IMR-90 (cell line): ENCODE data around the gene DMD. TPM values are rescaled to one million over a fixed set of nuclear protein-coding genes. Genes with fewer than 3 reads are reported as not detected.

Source experiments
- ATAC-seq: fragments of 200-7000 bp; cut with Tn5 transposase; 2 replicates; pipeline ENCODE4 v1.9.1; 2020; ENCODE audit warnings: low read depth, mild to moderate bottlenecking, moderate library complexity
- BruUV-seq: library from RNA; stranded (reverse); fragments of 400-500 nt; replicated peaks from 2 replicates; lab custom pipeline; 2021; lab: Mats Ljungman, UMichigan
- CTCF ChIA-PET: fragments of 300-600 bp; formaldehyde crosslinking; extraction: SDS; loops from one replicate; lab custom pipeline; 2021; ENCODE audit warnings: antibody characterized with exemption; lab: Yijun Ruan, JAX
- POLR2A ChIA-PET: fragments of 300-600 bp; sonication (Branson Sonifier 250); formaldehyde crosslinking; loops from one replicate; lab custom pipeline; 2022; ENCODE audit warnings: antibody characterized with exemption; ENCODE audit not compliant: unreplicated experiment; lab: Charles Lee
- DNase-seq: peaks from one replicate; pipeline ENCODE4 v3.0.0; 2013
- H2AFZ ChIP-seq: replicated peaks from 2 replicates; pipeline ENCODE3; 2013; ENCODE audit warnings: low read length, mild to moderate bottlenecking; ENCODE audit not compliant: poor library complexity
- H2AK5ac ChIP-seq: 2 replicates; pipeline ENCODE4 v1.6.1; 2013; ENCODE audit warnings: low read depth, low read length, inconsistent platforms
- H2AK9ac ChIP-seq: replicated peaks from 2 replicates; pipeline ENCODE3; 2013; ENCODE audit warnings: mild to moderate bottlenecking, low read depth, low read length, moderate library complexity; ENCODE audit not compliant: poor library complexity
- H2BK120ac ChIP-seq: 2 replicates; pipeline ENCODE4 v1.6.1; 2013; ENCODE audit warnings: low read depth, low read length, inconsistent platforms
- H2BK15ac ChIP-seq: 3 replicates; pipeline ENCODE4 v1.6.1; 2013; ENCODE audit warnings: low read depth, low read length, inconsistent platforms
- H2BK20ac ChIP-seq: 2 replicates; pipeline ENCODE4 v1.6.1; 2013; ENCODE audit warnings: low read depth, mild to moderate bottlenecking, inconsistent platforms, low read length, moderate library complexity
- H2BK5ac ChIP-seq: 2 replicates; pipeline ENCODE4 v1.6.1; 2013; ENCODE audit warnings: mild to moderate bottlenecking, low read depth, low read length, inconsistent platforms; ENCODE audit not compliant: poor library complexity, severe bottlenecking
- H3K14ac ChIP-seq: replicated peaks from 2 replicates; pipeline ENCODE4 v1.6.1; 2013; ENCODE audit warnings: low read depth, low read length, inconsistent platforms
- H3K18ac ChIP-seq: 2 replicates; pipeline ENCODE4 v1.6.1; 2013; ENCODE audit warnings: low read depth, low read length, control low read depth
- H3K23ac ChIP-seq: 2 replicates; pipeline ENCODE4 v1.6.1; 2013; ENCODE audit warnings: low read depth, low read length, inconsistent platforms
- H3K27ac ChIP-seq: 2 replicates; pipeline ENCODE4 v1.5.1; 2013; ENCODE audit warnings: mild to moderate bottlenecking, control low read depth, low read length; ENCODE audit not compliant: insufficient read depth
- H3K27me3 ChIP-seq: 2 replicates; pipeline ENCODE4 v1.6.1; 2013; ENCODE audit warnings: low read length; ENCODE audit not compliant: control insufficient read depth, insufficient read depth
- H3K36me3 ChIP-seq: 2 replicates; pipeline ENCODE4 v1.6.1; 2013; ENCODE audit warnings: low read length, mixed read lengths; ENCODE audit not compliant: control insufficient read depth, insufficient read depth
- H3K4ac ChIP-seq: 2 replicates; pipeline ENCODE4 v1.6.1; 2013; ENCODE audit warnings: low read depth, low read length, inconsistent platforms
- H3K4me1 ChIP-seq: 2 replicates; pipeline ENCODE4 v1.6.1; 2013; ENCODE audit warnings: low read length, mixed read lengths; ENCODE audit not compliant: control insufficient read depth, insufficient read depth
- H3K4me2 ChIP-seq: 2 replicates; pipeline ENCODE4 v1.6.1; 2013; ENCODE audit warnings: low read depth, mild to moderate bottlenecking, control low read depth, low read length, moderate library complexity
- H3K4me3 ChIP-seq: 2 replicates; pipeline ENCODE4 v1.5.1; 2013; ENCODE audit warnings: low read depth, mild to moderate bottlenecking, control low read depth, low read length, moderate library complexity; ENCODE audit not compliant: insufficient read depth
- H3K56ac ChIP-seq: 2 replicates; pipeline ENCODE4 v1.6.1; 2013; ENCODE audit warnings: low read length, inconsistent platforms; ENCODE audit not compliant: insufficient read depth; ENCODE audit errors: extremely low read depth
- H3K79me1 ChIP-seq, 2 experiments: 2 replicates each; pipeline ENCODE4 v1.6.1; 2013; ENCODE audit warnings: low read length in 2 of 2, inconsistent platforms in 1 of 2, low read depth in 1 of 2
- H3K9ac ChIP-seq: 2 replicates; pipeline ENCODE4 v1.6.1; 2013; ENCODE audit warnings: low read depth, low read length, control low read depth
- H3K9me1 ChIP-seq: 2 replicates; pipeline ENCODE4 v1.6.1; 2013; ENCODE audit warnings: low read length, inconsistent platforms; ENCODE audit not compliant: insufficient read depth
- H3K9me3 ChIP-seq: 2 replicates; pipeline ENCODE4 v1.6.1; 2013; ENCODE audit warnings: low read length; ENCODE audit not compliant: control insufficient read depth, insufficient read depth
- H4K20me1 ChIP-seq: 2 replicates; pipeline ENCODE4 v1.6.1; 2013; ENCODE audit warnings: low read length, inconsistent platforms; ENCODE audit not compliant: insufficient read depth
- H4K5ac ChIP-seq: 2 replicates; pipeline ENCODE4 v1.6.1; 2013; ENCODE audit warnings: mild to moderate bottlenecking, low read depth, low read length, control low read depth
- H4K8ac ChIP-seq, 2 experiments: 2 replicates each; pipeline ENCODE4 v1.6.1; 2013; ENCODE audit warnings: low read depth in 2 of 2, low read length in 2 of 2, control low read depth in 1 of 2, inconsistent platforms in 1 of 2
- H4K91ac ChIP-seq: 2 replicates; pipeline ENCODE4 v1.6.1; 2013; ENCODE audit warnings: low read depth, low read length, inconsistent platforms; ENCODE audit not compliant: insufficient read depth
- BHLHE40 ChIP-seq: fragments of 150-350 bp; IDR thresholded peaks from 2 replicates; pipeline ENCODE4 v1.6.1; 2016; ENCODE audit warnings: mild to moderate bottlenecking, low read depth, low read length
- FOS ChIP-seq: fragments of 150-350 bp; IDR thresholded peaks from 2 replicates; pipeline ENCODE4 v1.6.1; 2016; ENCODE audit warnings: low read depth, low read length
- MXI1 ChIP-seq: IDR thresholded peaks from 2 replicates; pipeline ENCODE4 v1.6.1; 2012; ENCODE audit warnings: low read depth, mild to moderate bottlenecking, low read length, moderate library complexity, borderline replicate concordance
- RAD21 ChIP-seq: IDR thresholded peaks from 2 replicates; pipeline ENCODE4 v1.6.1; 2012; ENCODE audit warnings: low read length, improper control_type of control experiment
- WGBS, 2 experiments: methylation state at CpG; one replicate each; pipeline versions ENCODE4 v1.1.5 to v1.1.7; 2013; ENCODE audit warnings: missing lambda C conversion rate in 2 of 2; ENCODE audit not compliant: insufficient read length in 1 of 2; ENCODE audit errors: extremely low coverage in 2 of 2; 5-methylcytosine and 5-hydroxymethylcytosine counted together
- dilution Hi-C: fragments of 300-500 bp; cut with HindIII; formaldehyde crosslinking; loops from one replicate; pipeline ENCODE4 v1.14.3; 2018; ENCODE audit warnings: low sequenced_read_pairs; ENCODE audit not compliant: unreplicated experiment
- in situ Hi-C: fragments of 300-500 bp; cut with MboI; formaldehyde crosslinking; loops from 3 replicates; pipeline ENCODE4 v1.14.3; 2019; ENCODE audit warnings: low sequenced_read_pairs, inconsistent platforms, mixed read lengths
- intact Hi-C: fragments of 100-400 bp; cut with micrococcal nuclease; formaldehyde crosslinking; loops from 2 replicates; pipeline ENCODE4 v1.10.0; 2022
- polyA plus RNA-seq, 3 experiments: library from polyadenylated mRNA; depleted of rRNA; stranded (reverse); fragments of >200 nt; gene quantifications; 2 replicates each; pipeline ENCODE4 v1.2.3, GENCODE V29; 2012; ENCODE audit warnings: low replicate concordance in 1 of 3
- total RNA-seq: library from RNA; depleted of rRNA; stranded (reverse); fragments of >200 nt; gene quantifications from 2 replicates; pipeline ENCODE4 v1.2.3, GENCODE V29; 2012

The DMD gene
- total and polyA plus RNA-seq, 2 of the 4 experiments (the other 2 are of a cell fraction), result 6.6 to 11.8 TPM

DNA sequence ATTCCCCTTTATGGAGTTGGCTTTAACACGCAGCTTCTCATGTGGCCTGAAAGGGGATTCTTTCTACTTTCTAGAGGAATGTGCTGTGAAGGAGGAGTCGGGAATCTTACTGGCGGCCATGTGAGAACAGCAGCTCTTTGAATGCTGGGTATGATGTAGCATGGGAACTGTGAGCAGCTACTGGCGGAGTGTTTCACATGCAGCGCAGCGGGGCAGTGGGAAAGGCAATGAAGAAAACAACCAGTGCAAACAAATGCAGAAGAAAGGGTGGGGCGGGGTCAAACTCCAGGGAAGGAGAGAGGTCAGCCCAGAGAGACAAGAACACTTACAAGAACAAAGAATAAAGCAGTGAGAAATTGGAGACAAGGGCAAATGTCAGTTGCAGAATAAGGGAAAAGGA lies 1775.8 kb downstream of the DMD start:
- intact Hi-C loops, result no loop called here
- Histone ChIP-seq H4K20me1 (no peaks in the 10 kb centered on the region), H2AK5ac (no peak overlapping the region), H3K9me1 (no peaks in the 10 kb centered on the region), H3K14ac (no peak overlapping the region), H2BK20ac (no peak overlapping the region), H4K91ac (no peak overlapping the region), H3K56ac (no peak overlapping the region), H3K36me3 (no peaks in the 10 kb centered on the region), H3K23ac (no peak overlapping the region), H2BK15ac (no peak overlapping the region), H3K4me2 (no peak overlapping the region), H2BK120ac (no peak overlapping the region), H3K4ac (0 out of 2 replicates have a peak overlapping the region, but pooled peaks have one; percentile 9), H3K27ac (no peak overlapping the region), H3K4me1 (no peaks in the 10 kb centered on the region), H4K8ac (no peak overlapping the region), H2BK5ac (no peak overlapping the region), H3K27me3 (no peaks in the 10 kb centered on the region), H3K9ac (no peak overlapping the region), H2AK9ac (no peak overlapping the region), H3K9me3 (no peaks in the 10 kb centered on the region), H4K5ac (no peak overlapping the region), H3K4me3 (no peak overlapping the region), H3K18ac (no peak overlapping the region), H3K79me1 (no peaks in the 10 kb centered on the region), H2AFZ (peak overlapping the region; percentile 72)
- 43% methylated on average over 5 of the region's 7 CpGs; no CpG with 5 or more reads in 1 of the 2 experiments for WGBS, 2 experiments
- ChIA-PET CTCF (no interaction called here), POLR2A (no interaction called here)
- in situ Hi-C loops, result no loop called here
- ATAC-seq (no peak; the same call in 1 of the 2 replicates), DNase-seq (peak; percentile 22)
- TF ChIP-seq MXI1 (no peak), FOS (no peak), BHLHE40 (no peak), RAD21 (no peak)
- dilution Hi-C loops, result no loop called here
- BruUV-seq, result no TSS peak
